IMR-90 (cell line): ENCODE data around the gene PARP3. TPM values are rescaled to one million over a fixed set of nuclear protein-coding genes. Genes with fewer than 3 reads are reported as not detected.

Source experiments
- ATAC-seq: fragments of 200-7000 bp; cut with Tn5 transposase; 2 replicates; pipeline ENCODE4 v1.9.1; 2020; ENCODE audit warnings: low read depth, mild to moderate bottlenecking, moderate library complexity
- BruUV-seq: library from RNA; stranded (reverse); fragments of 400-500 nt; replicated peaks from 2 replicates; lab custom pipeline; 2021; lab: Mats Ljungman, UMichigan
- CTCF ChIA-PET: fragments of 300-600 bp; formaldehyde crosslinking; extraction: SDS; loops from one replicate; lab custom pipeline; 2021; ENCODE audit warnings: antibody characterized with exemption; lab: Yijun Ruan, JAX
- POLR2A ChIA-PET: fragments of 300-600 bp; sonication (Branson Sonifier 250); formaldehyde crosslinking; loops from one replicate; lab custom pipeline; 2022; ENCODE audit warnings: antibody characterized with exemption; ENCODE audit not compliant: unreplicated experiment; lab: Charles Lee
- DNase-seq: peaks from one replicate; pipeline ENCODE4 v3.0.0; 2013
- H2AFZ ChIP-seq: replicated peaks from 2 replicates; pipeline ENCODE3; 2013; ENCODE audit warnings: low read length, mild to moderate bottlenecking; ENCODE audit not compliant: poor library complexity
- H2AK5ac ChIP-seq: 2 replicates; pipeline ENCODE4 v1.6.1; 2013; ENCODE audit warnings: low read depth, low read length, inconsistent platforms
- H2AK9ac ChIP-seq: replicated peaks from 2 replicates; pipeline ENCODE3; 2013; ENCODE audit warnings: mild to moderate bottlenecking, low read depth, low read length, moderate library complexity; ENCODE audit not compliant: poor library complexity
- H2BK120ac ChIP-seq: 2 replicates; pipeline ENCODE4 v1.6.1; 2013; ENCODE audit warnings: low read depth, low read length, inconsistent platforms
- H2BK15ac ChIP-seq: 3 replicates; pipeline ENCODE4 v1.6.1; 2013; ENCODE audit warnings: low read depth, low read length, inconsistent platforms
- H2BK20ac ChIP-seq: 2 replicates; pipeline ENCODE4 v1.6.1; 2013; ENCODE audit warnings: low read depth, mild to moderate bottlenecking, inconsistent platforms, low read length, moderate library complexity
- H2BK5ac ChIP-seq: 2 replicates; pipeline ENCODE4 v1.6.1; 2013; ENCODE audit warnings: mild to moderate bottlenecking, low read depth, low read length, inconsistent platforms; ENCODE audit not compliant: poor library complexity, severe bottlenecking
- H3K14ac ChIP-seq: replicated peaks from 2 replicates; pipeline ENCODE4 v1.6.1; 2013; ENCODE audit warnings: low read depth, low read length, inconsistent platforms
- H3K18ac ChIP-seq: 2 replicates; pipeline ENCODE4 v1.6.1; 2013; ENCODE audit warnings: low read depth, low read length, control low read depth
- H3K23ac ChIP-seq: 2 replicates; pipeline ENCODE4 v1.6.1; 2013; ENCODE audit warnings: low read depth, low read length, inconsistent platforms
- H3K27ac ChIP-seq: 2 replicates; pipeline ENCODE4 v1.5.1; 2013; ENCODE audit warnings: mild to moderate bottlenecking, control low read depth, low read length; ENCODE audit not compliant: insufficient read depth
- H3K27me3 ChIP-seq: 2 replicates; pipeline ENCODE4 v1.6.1; 2013; ENCODE audit warnings: low read length; ENCODE audit not compliant: control insufficient read depth, insufficient read depth
- H3K36me3 ChIP-seq: 2 replicates; pipeline ENCODE4 v1.6.1; 2013; ENCODE audit warnings: low read length, mixed read lengths; ENCODE audit not compliant: control insufficient read depth, insufficient read depth
- H3K4ac ChIP-seq: 2 replicates; pipeline ENCODE4 v1.6.1; 2013; ENCODE audit warnings: low read depth, low read length, inconsistent platforms
- H3K4me1 ChIP-seq: 2 replicates; pipeline ENCODE4 v1.6.1; 2013; ENCODE audit warnings: low read length, mixed read lengths; ENCODE audit not compliant: control insufficient read depth, insufficient read depth
- H3K4me2 ChIP-seq: 2 replicates; pipeline ENCODE4 v1.6.1; 2013; ENCODE audit warnings: low read depth, mild to moderate bottlenecking, control low read depth, low read length, moderate library complexity
- H3K4me3 ChIP-seq: 2 replicates; pipeline ENCODE4 v1.5.1; 2013; ENCODE audit warnings: low read depth, mild to moderate bottlenecking, control low read depth, low read length, moderate library complexity; ENCODE audit not compliant: insufficient read depth
- H3K56ac ChIP-seq: 2 replicates; pipeline ENCODE4 v1.6.1; 2013; ENCODE audit warnings: low read length, inconsistent platforms; ENCODE audit not compliant: insufficient read depth; ENCODE audit errors: extremely low read depth
- H3K79me1 ChIP-seq, 2 experiments: 2 replicates each; pipeline ENCODE4 v1.6.1; 2013; ENCODE audit warnings: low read length in 2 of 2, inconsistent platforms in 1 of 2, low read depth in 1 of 2
- H3K9ac ChIP-seq: 2 replicates; pipeline ENCODE4 v1.6.1; 2013; ENCODE audit warnings: low read depth, low read length, control low read depth
- H3K9me1 ChIP-seq: 2 replicates; pipeline ENCODE4 v1.6.1; 2013; ENCODE audit warnings: low read length, inconsistent platforms; ENCODE audit not compliant: insufficient read depth
- H3K9me3 ChIP-seq: 2 replicates; pipeline ENCODE4 v1.6.1; 2013; ENCODE audit warnings: low read length; ENCODE audit not compliant: control insufficient read depth, insufficient read depth
- H4K20me1 ChIP-seq: 2 replicates; pipeline ENCODE4 v1.6.1; 2013; ENCODE audit warnings: low read length, inconsistent platforms; ENCODE audit not compliant: insufficient read depth
- H4K5ac ChIP-seq: 2 replicates; pipeline ENCODE4 v1.6.1; 2013; ENCODE audit warnings: mild to moderate bottlenecking, low read depth, low read length, control low read depth
- H4K8ac ChIP-seq, 2 experiments: 2 replicates each; pipeline ENCODE4 v1.6.1; 2013; ENCODE audit warnings: low read depth in 2 of 2, low read length in 2 of 2, control low read depth in 1 of 2, inconsistent platforms in 1 of 2
- H4K91ac ChIP-seq: 2 replicates; pipeline ENCODE4 v1.6.1; 2013; ENCODE audit warnings: low read depth, low read length, inconsistent platforms; ENCODE audit not compliant: insufficient read depth
- BHLHE40 ChIP-seq: fragments of 150-350 bp; IDR thresholded peaks from 2 replicates; pipeline ENCODE4 v1.6.1; 2016; ENCODE audit warnings: mild to moderate bottlenecking, low read depth, low read length
- FOS ChIP-seq: fragments of 150-350 bp; IDR thresholded peaks from 2 replicates; pipeline ENCODE4 v1.6.1; 2016; ENCODE audit warnings: low read depth, low read length
- MAFK ChIP-seq: IDR thresholded peaks from 2 replicates; pipeline ENCODE4 v1.6.1; 2012; ENCODE audit warnings: low read depth, low read length, improper control_type of control experiment
- MAZ ChIP-seq: IDR thresholded peaks from 2 replicates; pipeline ENCODE4 v1.6.1; 2012; ENCODE audit warnings: low read depth, mild to moderate bottlenecking, low read length, improper control_type of control experiment, moderate library complexity, borderline replicate concordance
- MXI1 ChIP-seq: IDR thresholded peaks from 2 replicates; pipeline ENCODE4 v1.6.1; 2012; ENCODE audit warnings: low read depth, mild to moderate bottlenecking, low read length, moderate library complexity, borderline replicate concordance
- RFX5 ChIP-seq: IDR thresholded peaks from 2 replicates; pipeline ENCODE4 v1.8.0; 2012; ENCODE audit warnings: low read depth, mild to moderate bottlenecking, low read length, moderate library complexity
- WGBS, 2 experiments: methylation state at CpG; one replicate each; pipeline versions ENCODE4 v1.1.5 to v1.1.7; 2013; ENCODE audit warnings: missing lambda C conversion rate in 2 of 2; ENCODE audit not compliant: insufficient read length in 1 of 2; ENCODE audit errors: extremely low coverage in 2 of 2; 5-methylcytosine and 5-hydroxymethylcytosine counted together
- dilution Hi-C: fragments of 300-500 bp; cut with HindIII; formaldehyde crosslinking; loops from one replicate; pipeline ENCODE4 v1.14.3; 2018; ENCODE audit warnings: low sequenced_read_pairs; ENCODE audit not compliant: unreplicated experiment
- in situ Hi-C: fragments of 300-500 bp; cut with MboI; formaldehyde crosslinking; loops from 3 replicates; pipeline ENCODE4 v1.14.3; 2019; ENCODE audit warnings: low sequenced_read_pairs, inconsistent platforms, mixed read lengths
- intact Hi-C: fragments of 100-400 bp; cut with micrococcal nuclease; formaldehyde crosslinking; loops from 2 replicates; pipeline ENCODE4 v1.10.0; 2022
- polyA plus RNA-seq, 3 experiments: library from polyadenylated mRNA; depleted of rRNA; stranded (reverse); fragments of >200 nt; gene quantifications; 2 replicates each; pipeline ENCODE4 v1.2.3, GENCODE V29; 2012; ENCODE audit warnings: low replicate concordance in 1 of 3
- total RNA-seq: library from RNA; depleted of rRNA; stranded (reverse); fragments of >200 nt; gene quantifications from 2 replicates; pipeline ENCODE4 v1.2.3, GENCODE V29; 2012

Gene PARP3
- total and polyA plus RNA-seq, 2 of the 4 experiments (the other 2 are of a cell fraction), result 16.3 to 22.0 TPM

- no peaks in the 10 kb centered on the region; the same call in 1 of the 2 replicates for H3K36me3 ChIP-seq
- no peak for DNase-seq
- no peak overlapping the region for H3K18ac ChIP-seq
These were observed 27.7 kb downstream of the PARP3 start for GRCh38 chr3:51969841-51970240.

More at GRCh38 chr3:51969841-51970240, 27.7 kb downstream of the PARP3 start:
- TF ChIP-seq MXI1 (no peak), RFX5 (no peak), FOS (no peak), BHLHE40 (no peak), MAZ (no peak), MAFK (no peak)
- H4K20me1 ChIP-seq, result no peaks in the 10 kb centered on the region; the same call in 1 of the 2 replicates
- no peak overlapping the region for H2BK5ac ChIP-seq
- no peak overlapping the region for H2BK120ac ChIP-seq
- H3K4ac ChIP-seq, result no peak overlapping the region
- no peak overlapping the region for H3K4me2 ChIP-seq
- no peak overlapping the region for H3K27ac ChIP-seq
- H3K9ac ChIP-seq, result no peak overlapping the region
- dilution Hi-C loops (no loop called here), in situ Hi-C loops (loop anchor here (25.0 kb wide), 1 partner anchor 1633 kb away; the partner anchor contains the start of genes RASSF1, TUSC2 and ZMYND10), intact Hi-C loops (no loop called here)
- H2AK9ac ChIP-seq, result no peak overlapping the region
- H2AK5ac ChIP-seq, result no peak overlapping the region
- H3K56ac ChIP-seq, result no peak overlapping the region
- ATAC-seq, result no peak
- 73% methylated on average over 3 of the region's 4 CpGs; no CpG with 5 or more reads in 1 of the 2 experiments for WGBS, 2 experiments
- peaks cover 34 to 62% of the 10 kb centered on the region in 2 experiments for H3K79me1 ChIP-seq
- peaks cover 22% of the 10 kb centered on the region for H3K9me1 ChIP-seq
- no peak overlapping the region for H4K8ac ChIP-seq
- H2BK15ac ChIP-seq, result no peak overlapping the region
- ChIA-PET CTCF (no interaction called here), POLR2A (no interaction called here)
- H3K9me3 ChIP-seq, result no peaks in the 10 kb centered on the region
- no peak overlapping the region for H3K23ac ChIP-seq
- H2BK20ac ChIP-seq, result no peak overlapping the region
- H4K91ac ChIP-seq, result no peak overlapping the region
- BruUV-seq, result no TSS peak
- H4K5ac ChIP-seq, result no peak overlapping the region
- no peak overlapping the region for H3K14ac ChIP-seq
- H3K27me3 ChIP-seq, result no peaks in the 10 kb centered on the region
- no peak overlapping the region for H2AFZ ChIP-seq
- peaks cover 29% of the 10 kb centered on the region for H3K4me1 ChIP-seq
- H3K4me3 ChIP-seq, result no peak overlapping the region
